ENCODE results near the gene KDR. TPM values are rescaled to one million over a fixed set of nuclear protein-coding genes. Genes with fewer than 3 reads are reported as not detected.

KDR gene
- total and polyA plus RNA-seq, 11 donors: 7.7 to 51.0 (median 32.0) TPM

GRCh38 chr4:55118397-55118796 lies 7.0 kb downstream of the KDR start:
- no peak overlapping the region for H3K4me3 ChIP-seq
- peaks cover 0 to 27% (median 10%) of the 10 kb centered on the region in 9 donors for H3K36me3 ChIP-seq
- peak overlapping the region in 11 of 12 donors; percentile 5 to 64 (median 18) for H3K27ac ChIP-seq
- H3K4me1 ChIP-seq: peaks cover 0 to 23% (median 2%) of the 10 kb centered on the region in 12 donors
- intact Hi-C loops (cut with DNase I): loop anchor here in 3 of 10 donors (5.0 to 10.0 kb wide), 2 partner anchors 41 to 196 kb away; no protein-coding TSS in a partner anchor
- H3K9me3 ChIP-seq: no peaks in the 10 kb centered on the region
- H3K27me3 ChIP-seq: no peaks in the 10 kb centered on the region
- TF ChIP-seq POLR2A (IDR thresholded peaks at IDR 0.05): no peak
- TF ChIP-seq, protein P1, sequence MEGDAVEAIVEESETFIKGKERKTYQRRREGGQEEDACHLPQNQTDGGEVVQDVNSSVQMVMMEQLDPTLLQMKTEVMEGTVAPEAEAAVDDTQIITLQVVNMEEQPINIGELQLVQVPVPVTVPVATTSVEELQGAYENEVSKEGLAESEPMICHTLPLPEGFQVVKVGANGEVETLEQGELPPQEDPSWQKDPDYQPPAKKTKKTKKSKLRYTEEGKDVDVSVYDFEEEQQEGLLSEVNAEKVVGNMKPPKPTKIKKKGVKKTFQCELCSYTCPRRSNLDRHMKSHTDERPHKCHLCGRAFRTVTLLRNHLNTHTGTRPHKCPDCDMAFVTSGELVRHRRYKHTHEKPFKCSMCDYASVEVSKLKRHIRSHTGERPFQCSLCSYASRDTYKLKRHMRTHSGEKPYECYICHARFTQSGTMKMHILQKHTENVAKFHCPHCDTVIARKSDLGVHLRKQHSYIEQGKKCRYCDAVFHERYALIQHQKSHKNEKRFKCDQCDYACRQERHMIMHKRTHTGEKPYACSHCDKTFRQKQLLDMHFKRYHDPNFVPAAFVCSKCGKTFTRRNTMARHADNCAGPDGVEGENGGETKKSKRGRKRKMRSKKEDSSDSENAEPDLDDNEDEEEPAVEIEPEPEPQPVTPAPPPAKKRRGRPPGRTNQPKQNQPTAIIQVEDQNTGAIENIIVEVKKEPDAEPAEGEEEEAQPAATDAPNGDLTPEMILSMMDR (IDR thresholded peaks at IDR 0.05): no peak
- WGBS, 4 donors: 62 to 75% (median 72%) methylated on average over 6 of the region's 6 CpGs
- ATAC-seq (peak in 1 of 4 donors; percentile 65), DNase-seq (no peak)

- Histone ChIP-seq H3K4me3 (no peak overlapping the region), H3K4me1 (peaks cover 0 to 23% (median 2%) of the 10 kb centered on the region in 12 donors), H3K9me3 (no peaks in the 10 kb centered on the region), H3K27me3 (no peaks in the 10 kb centered on the region), H3K36me3 (peaks cover 0 to 36% (median 11%) of the 10 kb centered on the region in 9 donors), H3K27ac (peak overlapping the region in 5 of 12 donors; percentile 1 to 44 (median 13))
- intact Hi-C loops (cut with DNase I): loop anchor here in 3 of 10 donors (5.0 to 10.0 kb wide), 2 partner anchors 40 to 197 kb away; no protein-coding TSS in a partner anchor
- WGBS, 4 donors: 85 to 93% (median 90%) methylated on average over 1 of the region's 1 CpG
- TF ChIP-seq POLR2A (IDR thresholded peaks at IDR 0.05): no peak
- TF ChIP-seq, protein P1 (IDR thresholded peaks at IDR 0.05): no peak
- no peak for DNase-seq
- ATAC-seq: no peak
These were observed 7.9 kb downstream of the KDR start for GRCh38 chr4:55117511-55117910.

GRCh38 chr4:55116450-55116849 lies 8.9 kb downstream of the KDR start:
- intact Hi-C loops (cut with DNase I): loop anchor here in 3 of 10 donors (5.0 to 10.0 kb wide), 2 partner anchors 39 to 198 kb away; no protein-coding TSS in a partner anchor
- Histone ChIP-seq H3K27ac (peak overlapping the region in 2 of 12 donors; percentile 2 to 44), H3K36me3 (peaks cover 0 to 41% (median 11%) of the 10 kb centered on the region in 9 donors), H3K4me3 (no peak overlapping the region), H3K27me3 (no peaks in the 10 kb centered on the region), H3K4me1 (peaks cover 0 to 23% (median 2%) of the 10 kb centered on the region in 12 donors), H3K9me3 (no peaks in the 10 kb centered on the region)
- WGBS, 4 donors: 29 to 43% (median 40%) methylated on average over 1 of the region's 1 CpG
- TF ChIP-seq POLR2A (IDR thresholded peaks at IDR 0.05): no peak
- TF ChIP-seq, protein P1 (IDR thresholded peaks at IDR 0.05): no peak
- ATAC-seq (peak in 1 of 4 donors; percentile 48), DNase-seq (no peak)

- H3K9me3 ChIP-seq: no peaks in the 10 kb centered on the region
- no peak overlapping the region for H3K27ac ChIP-seq
- TF ChIP-seq POLR2A (IDR thresholded peaks at IDR 0.05): no peak
- TF ChIP-seq, protein P1 (IDR thresholded peaks at IDR 0.05): no peak
- intact Hi-C loops (cut with DNase I): loop anchor here in 2 of 10 donors (10.0 kb wide), 1 partner anchor 203 kb away; no protein-coding TSS in a partner anchor
- H3K4me1 ChIP-seq: peaks cover 0 to 12% (median 0%) of the 10 kb centered on the region in 12 donors
- 78 to 82% (median 80%) methylated on average over 1 of the region's 1 CpG for WGBS, 4 donors
- no peak overlapping the region for H3K4me3 ChIP-seq
- no peak for ATAC-seq
- no peak for DNase-seq
- H3K36me3 ChIP-seq: peaks cover 0 to 74% (median 11%) of the 10 kb centered on the region in 9 donors
- no peaks in the 10 kb centered on the region for H3K27me3 ChIP-seq
These were observed 13.8 kb downstream of the KDR start for GRCh38 chr4:55111601-55112000.

All from heart left ventricle (tissue), 16 donors.